ENCODE data around the gene VIM.

The VIM gene

GRCh38 chr10:17209881-17210280 is 18.2 kb upstream of the VIM start:
- DNase-seq (ENCODE audit: low spot score): no peak

DNA sequence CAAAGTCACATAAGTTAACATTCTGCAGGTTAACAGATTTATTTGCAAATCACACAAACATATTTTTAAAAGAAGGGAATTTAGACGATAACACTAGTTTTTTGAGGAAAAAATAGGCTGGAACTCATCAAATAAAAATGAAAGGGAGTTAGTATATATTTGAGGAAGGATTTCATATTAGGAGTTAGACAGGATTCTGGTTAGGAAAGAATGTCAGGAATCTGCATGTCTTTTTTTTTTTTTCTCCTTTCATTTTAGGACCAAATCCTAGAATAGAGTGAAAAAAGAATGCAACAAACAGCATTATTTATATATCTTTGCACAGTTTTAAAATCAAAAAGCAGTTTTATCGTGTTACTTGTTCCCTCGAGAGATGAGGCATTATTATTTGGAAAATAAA is 17.7 kb upstream of the VIM start:
- DNase-seq (ENCODE audit: low spot score): no peak

- no peak for DNase-seq (ENCODE audit: low spot score)
Measured at GRCh38 chr10:17212802-17213221, 15.2 kb upstream of the VIM start.

DNA sequence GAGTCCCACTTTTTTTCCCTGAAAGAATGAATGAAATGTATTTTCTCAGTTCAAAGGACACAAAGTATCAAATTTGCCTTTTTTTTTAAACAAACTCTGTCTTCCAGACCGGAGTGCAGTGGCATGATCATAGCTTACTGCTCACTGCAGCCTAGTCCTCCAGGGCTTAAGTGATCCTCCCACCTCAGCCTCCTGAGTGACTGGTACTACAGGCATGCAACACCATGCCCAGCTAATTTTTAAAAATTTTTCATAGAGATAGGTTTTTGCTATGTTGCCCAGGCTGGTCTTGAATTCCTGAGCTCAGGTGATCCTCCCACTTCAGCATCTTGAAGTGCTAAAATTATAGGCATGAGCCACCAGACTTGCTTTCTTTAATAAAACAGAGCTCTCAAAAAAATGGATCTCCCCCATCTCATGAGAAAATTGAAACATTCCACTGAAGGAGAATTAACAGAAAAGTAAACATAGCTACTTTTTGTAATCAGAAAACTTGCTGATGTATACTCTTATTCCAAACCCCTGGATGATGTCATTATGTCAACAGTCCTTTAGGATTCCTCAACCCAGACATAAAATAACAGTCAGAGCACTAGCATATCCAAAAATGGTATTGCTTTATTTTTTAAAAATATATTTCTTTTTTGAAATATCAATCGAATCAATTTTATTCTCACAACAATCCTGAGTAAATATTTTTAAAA is 14.2 kb upstream of the VIM start:
- DNase-seq (ENCODE audit: low spot score): no peak

DNA sequence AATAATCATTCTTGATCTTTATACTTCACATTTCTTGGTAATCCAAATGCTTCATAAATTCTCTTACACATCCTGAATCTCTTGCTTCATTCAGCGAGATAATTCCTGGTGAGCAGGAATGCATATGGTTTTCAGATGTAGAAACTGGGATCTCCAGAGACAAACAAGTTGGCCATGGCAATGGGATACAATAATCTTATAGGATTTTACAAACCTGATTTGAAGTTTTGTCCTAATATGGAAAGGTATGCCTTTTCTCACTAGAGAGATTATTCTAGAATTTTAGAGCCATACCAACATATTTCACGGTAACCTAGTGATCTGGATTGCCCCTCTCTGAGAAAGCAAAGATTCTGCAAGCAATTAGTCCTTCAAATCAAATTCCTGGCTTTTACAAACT is 13.5 kb upstream of the VIM start:
- DNase-seq (ENCODE audit: low spot score): no peak

DNA sequence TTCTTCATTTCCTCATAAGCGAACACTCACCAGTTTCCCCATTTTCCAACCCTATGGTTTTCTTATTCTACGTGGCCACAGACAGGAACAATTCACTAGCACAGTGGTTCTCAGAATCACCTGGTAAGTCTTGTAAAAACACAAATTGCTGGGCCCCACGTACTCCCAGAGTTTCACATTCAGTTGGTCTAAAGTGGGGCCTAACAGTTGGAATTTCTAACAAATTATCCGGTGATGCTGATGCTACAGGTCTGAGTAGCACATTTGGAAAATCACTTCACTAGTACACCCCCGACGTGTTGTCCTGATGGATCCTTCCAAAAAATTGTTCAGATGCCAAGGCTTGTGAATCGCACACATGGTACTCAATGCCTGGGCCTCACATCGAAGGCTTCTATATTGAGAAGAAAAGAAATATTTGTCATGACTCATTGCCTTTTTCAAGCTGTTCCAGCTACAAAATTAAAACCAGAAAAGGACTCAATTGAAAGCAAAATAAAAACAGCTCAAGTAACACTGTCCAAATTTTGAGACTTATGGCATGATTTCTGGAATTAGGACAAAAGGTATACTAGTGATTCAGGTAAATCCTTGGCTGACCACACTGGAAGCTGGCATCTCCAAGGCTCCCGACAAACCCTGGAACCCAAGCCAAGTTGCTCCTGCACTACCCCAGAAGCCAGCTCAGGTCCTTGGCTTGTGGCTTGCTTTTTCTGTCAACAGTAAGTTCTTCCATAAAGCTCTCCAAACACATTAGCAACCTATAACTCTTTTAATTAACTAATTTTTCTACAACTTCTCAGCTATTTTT is 12.9 kb upstream of the VIM start:
- DNase-seq (ENCODE audit: low spot score): no peak

DNA sequence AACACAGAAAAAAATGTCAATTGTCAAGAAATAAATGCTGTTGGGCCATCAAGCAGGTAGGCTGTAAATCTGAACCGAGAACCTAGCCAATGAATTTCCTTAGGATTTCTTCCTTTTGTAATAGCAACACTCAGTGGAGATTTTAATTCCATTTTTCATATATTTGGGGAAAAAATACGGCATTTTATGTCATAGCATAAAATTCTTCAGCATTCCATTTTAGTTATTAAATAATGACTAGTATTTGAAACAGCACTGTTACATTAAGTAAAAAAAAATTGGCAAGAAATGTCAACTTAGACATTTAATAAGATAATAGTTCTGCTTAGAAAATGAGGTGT is 12.3 kb upstream of the VIM start:
- DNase-seq (ENCODE audit: low spot score): no peak

- DNase-seq (ENCODE audit: low spot score): no peak
Measured at GRCh38 chr10:17216217-17216900, 11.7 kb upstream of the VIM start.

DNA sequence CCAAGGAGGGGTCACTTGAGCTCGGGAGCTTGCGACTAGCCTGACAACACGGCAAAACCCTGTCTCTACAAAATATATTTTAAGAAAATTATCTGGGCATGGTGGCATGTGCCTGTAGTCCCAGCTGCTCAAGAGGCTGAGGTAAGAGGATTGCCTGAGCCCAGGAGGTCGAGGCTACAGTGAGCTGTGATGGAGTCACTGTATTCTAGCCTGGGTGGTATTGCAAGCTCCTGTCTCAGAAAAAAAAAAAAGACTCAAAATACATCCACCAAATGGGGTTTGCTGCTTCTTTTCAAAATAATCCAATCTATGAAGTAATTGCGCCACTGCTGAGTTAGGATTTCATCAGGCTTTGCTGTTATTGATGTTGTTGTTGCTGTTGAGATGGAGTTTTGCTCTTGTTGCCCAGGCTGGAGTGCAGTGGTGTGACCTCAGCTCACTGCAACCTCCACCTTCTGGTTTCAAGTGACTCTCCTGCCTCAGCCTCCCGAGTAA is 11.1 kb upstream of the VIM start:
- no peak for DNase-seq (ENCODE audit: low spot score)

DNA sequence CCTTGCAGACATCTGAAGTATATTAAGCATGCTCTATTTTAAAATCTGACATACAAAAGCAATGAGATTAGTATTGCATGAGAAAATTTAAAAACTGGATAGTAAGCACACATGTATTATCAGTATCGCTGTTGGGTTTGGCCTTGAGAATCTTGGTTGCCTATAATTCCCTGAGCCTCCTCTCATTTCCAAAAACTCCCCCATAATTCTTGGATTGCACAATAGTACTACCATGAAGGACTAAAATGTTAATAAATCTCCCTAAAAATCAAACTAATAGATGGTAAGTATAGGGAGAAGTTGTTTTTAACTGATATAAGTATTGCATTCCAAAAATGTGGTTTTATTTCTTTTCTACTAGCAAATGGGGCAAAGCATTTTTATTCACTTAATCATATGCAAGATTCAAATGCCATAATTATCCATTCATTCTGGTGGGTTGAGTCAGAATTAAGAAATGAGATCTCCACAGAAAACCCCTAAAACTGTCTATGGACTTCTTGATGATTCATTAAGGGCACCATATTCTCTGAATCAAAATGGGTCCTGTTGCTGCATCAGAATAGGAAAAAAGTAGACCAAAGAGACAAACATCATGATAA is 10.3 kb upstream of the VIM start:
- no peak for DNase-seq (ENCODE audit: low spot score)

GRCh38 chr10:17219024-17219423 is 9.0 kb upstream of the VIM start:
- DNase-seq (ENCODE audit: low spot score): no peak

GRCh38 chr10:17220652-17221100 is 7.4 kb upstream of the VIM start:
- no peak for DNase-seq (ENCODE audit: low spot score)

GRCh38 chr10:17222329-17222728 is 5.7 kb upstream of the VIM start:
- DNase-seq (ENCODE audit: low spot score): no peak

DNA sequence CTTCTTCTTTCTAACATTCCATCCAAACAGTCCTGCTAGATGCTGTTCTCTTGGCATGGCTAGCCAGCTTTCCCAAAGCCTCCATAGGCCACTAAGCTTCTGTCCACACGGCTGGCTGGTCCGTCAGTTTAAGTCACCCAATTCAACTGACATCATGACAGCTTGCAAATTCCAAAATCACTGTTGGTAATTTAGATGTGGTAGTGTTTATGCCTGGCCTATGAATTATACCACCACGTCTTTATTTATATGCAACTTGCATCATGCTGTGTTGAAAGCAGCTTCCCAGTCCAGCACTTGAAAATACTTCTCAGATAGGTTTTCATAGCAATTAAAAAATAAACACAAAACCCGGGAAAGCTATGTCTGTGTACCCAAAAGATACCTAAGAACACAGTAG is 2.2 kb upstream of the VIM start:
- DNase-seq (ENCODE audit: low spot score): no peak

- no peak for DNase-seq (ENCODE audit: low spot score)
Measured at GRCh38 chr10:17226891-17227303, 1.1 kb upstream of the VIM start.

DNA sequence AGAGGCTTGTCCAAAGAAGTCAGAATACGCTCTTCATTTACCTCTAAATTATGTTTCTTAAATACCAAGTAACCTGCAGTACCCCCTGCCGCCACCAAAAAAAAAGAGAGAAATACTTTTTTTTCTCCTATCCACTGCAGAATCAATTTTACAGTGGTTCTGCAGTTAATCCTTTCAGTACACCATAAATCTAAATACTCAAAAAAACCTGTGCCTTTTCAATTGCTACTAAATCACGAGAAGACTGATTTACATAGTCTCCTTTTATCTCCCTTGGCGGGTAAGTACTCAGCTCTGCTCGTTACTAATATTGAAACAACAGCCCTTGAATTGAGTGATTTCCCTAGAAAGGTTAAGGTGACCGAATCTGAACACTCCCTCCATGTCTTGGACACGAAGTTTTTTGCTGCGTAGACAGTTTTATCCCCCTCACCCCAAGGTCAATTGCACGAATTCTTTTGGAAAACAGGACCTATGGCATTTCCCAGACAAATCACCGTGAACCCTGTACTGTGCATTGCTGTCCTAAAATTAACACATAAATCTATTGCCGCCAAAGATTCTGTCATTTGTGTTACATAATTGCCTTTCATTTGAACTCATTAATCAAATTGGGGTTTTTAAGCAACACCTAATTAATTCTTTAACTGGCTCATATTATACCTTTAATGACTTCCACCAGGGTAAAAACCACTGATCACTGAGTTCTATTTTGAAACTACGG is 512 bp upstream of the VIM start:
- peak; percentile 26 for DNase-seq (ENCODE audit: low spot score)

GRCh38 chr10:17229016-17229716 is 1.1 kb downstream of the VIM start:
- peak; percentile 36 for DNase-seq (ENCODE audit: low spot score)

- DNase-seq (ENCODE audit: low spot score): no peak
Measured at GRCh38 chr10:17229717-17229966, 1.6 kb downstream of the VIM start.

DNA sequence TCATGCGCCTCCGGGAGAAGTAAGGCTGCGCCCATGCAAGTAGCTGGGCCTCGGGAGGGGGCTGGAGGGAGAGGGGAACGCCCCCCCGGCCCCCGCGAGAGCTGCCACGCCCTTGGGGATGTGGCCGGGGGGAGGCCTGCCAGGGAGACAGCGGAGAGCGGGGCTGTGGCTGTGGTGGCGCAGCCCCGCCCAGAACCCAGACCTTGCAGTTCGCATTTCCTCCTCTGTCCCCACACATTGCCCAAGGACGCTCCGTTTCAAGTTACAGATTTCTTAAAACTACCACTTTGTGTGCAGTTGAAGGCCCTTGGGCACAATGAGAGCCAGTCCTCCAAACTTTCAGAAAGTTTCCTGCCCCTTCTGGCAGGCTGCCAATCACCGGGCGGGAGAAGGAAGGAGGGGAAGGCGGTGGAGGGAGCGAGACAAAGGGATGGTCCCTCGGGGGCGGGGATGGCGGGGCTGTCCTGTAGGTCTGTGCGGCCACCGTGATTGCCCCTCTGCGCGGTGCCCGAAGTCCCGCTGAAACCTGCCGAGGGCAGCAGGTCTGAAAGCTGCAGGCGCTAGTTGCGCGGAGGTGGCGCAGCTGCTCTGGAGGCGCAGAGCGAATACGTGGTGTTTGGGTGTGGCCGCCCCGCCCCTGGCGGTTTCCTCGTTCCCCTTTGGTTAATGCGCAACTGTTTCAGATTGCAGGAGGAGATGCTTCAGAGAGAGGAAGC is 2.1 kb downstream of the VIM start:
- DNase-seq (ENCODE audit: low spot score): peak; percentile 69

DNA sequence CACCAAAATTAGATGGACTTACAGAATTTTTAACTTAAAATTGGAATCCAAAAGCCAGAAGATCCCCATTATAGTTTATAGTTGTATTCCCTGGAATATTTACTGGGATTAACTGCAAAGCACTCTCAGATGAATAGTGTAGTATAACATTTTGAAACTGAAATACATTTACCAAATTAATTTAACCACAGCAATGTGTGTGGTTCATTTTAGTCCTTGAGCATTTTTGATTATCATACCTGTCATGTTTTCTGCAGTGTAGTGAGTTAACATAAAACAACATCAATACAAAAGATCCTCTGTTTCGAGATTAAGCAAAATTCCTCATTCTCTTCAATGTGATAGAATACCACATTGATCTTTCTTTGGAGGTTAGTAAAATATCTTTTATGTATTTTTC is 3.7 kb downstream of the VIM start:
- DNase-seq (ENCODE audit: low spot score): no peak

Measured in germinal center (tissue), 1 donor.